GM18858 (cell line): ENCODE measurements around the gene SRGAP3.

Experiments used
- ATAC-seq: cut with Tn5 transposase; IDR thresholded peaks from one replicate; pipeline ENCODE4 v1.9.1; 2021; ENCODE audit not compliant: unreplicated experiment

The SRGAP3 gene

DNA sequence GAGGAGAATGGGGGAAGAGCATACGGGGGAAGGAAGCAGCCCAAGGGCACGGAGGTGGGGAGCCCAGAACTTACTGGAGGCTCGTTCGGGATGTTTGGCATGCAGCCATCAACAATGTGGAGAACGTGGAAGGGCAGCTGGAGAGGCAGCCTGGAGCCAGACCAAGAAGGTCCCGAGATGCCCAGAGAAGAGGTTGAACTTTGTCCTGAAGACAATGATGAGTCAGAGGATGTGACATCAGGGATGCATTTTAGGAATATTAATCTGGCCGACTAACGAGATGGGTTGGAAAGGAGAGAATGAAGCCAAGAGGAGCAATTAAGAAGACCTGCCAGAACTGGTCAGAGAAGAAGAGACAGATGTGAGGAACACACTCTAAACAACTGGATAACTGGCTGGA is 98.2 kb downstream of the SRGAP3 start:
- no peak for ATAC-seq

DNA sequence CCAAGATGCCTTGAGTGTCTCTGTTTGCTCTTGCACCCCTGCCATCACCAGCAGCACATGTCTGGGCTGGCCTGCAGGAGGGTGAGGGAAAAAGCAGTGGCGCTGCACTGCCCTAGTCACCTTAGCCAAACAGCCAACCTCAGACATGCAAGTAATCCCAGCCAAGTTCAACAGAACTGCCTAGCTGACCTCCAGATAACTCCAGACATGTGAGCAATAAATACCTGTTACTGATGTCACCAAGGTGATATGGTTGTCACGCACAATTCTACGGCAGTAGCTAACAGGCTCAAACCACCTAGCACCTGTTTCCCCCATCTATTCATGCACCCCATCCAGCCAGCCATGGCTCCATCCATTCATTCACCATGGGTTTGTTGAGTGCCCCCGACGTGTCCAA is 99.9 kb downstream of the SRGAP3 start:
- ATAC-seq, result no peak

- no peak for ATAC-seq
Observed at GRCh38 chr3:9147896-9148266, 101.6 kb downstream of the SRGAP3 start.

DNA sequence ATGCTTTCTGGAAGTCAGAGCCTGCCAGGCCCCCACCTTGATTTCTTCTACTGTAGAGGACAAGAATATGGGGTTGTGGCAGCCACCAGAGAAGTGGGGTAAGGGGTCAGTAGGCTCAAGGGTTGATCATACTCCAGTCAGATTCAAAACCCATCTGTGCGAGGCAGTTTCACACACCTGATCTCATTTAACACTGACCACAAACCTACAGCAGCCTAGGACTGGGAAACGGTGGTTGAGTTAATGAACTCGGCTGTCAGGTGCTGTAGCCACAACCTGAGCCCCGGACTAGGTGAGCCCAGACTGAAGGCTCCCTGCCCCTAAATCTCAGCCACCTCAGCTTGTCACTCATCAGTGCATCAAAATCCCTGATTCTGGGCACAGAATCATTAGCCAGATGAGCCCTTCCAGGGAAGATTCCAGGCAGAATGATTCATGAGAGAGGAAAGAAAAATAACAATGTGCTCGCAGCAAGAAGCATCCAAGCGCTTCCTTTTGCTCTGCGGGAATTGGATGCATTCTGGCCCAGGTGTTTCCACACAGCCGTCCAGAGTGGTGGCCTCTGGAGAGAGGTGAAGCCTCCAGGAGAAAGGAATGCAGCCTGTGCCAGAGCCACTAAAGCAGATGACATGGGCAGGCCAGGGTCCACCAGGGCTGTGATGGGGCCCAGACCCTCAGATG is 102.1 kb downstream of the SRGAP3 start:
- no peak for ATAC-seq

DNA sequence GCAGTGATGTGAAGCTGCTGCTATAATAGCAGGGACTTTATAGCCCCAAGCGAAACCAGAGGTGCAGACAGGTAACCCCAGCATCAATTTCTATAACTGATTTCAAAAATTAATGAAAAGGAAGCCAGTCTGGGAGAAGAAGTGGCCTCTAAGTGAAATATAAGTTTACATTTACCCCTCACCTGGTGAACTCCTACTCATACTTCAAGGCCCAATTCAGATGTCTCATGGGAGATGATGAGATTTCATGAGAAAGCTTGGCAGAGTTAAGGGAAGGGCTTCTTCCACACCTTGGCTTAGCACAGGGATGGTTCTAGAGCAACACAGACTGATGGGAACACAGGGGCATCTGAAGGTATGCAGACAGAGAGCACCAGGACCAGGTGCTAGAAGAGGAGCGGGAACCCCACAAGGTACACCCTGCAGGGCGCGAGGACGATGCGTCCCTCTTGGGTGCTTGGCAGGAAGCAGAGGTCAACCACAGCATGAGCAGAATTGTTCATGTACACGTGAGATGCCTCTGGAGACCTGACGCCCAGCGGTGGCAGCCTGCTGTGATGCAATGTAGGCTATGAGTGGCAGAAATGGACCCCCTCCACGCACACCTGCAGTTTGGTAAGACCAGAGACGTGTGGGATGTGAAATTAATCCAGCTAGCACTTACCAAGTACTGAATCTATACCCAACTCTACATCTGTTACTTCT is 102.9 kb downstream of the SRGAP3 start:
- ATAC-seq, result peak; percentile 56

- no peak for ATAC-seq
Observed at GRCh38 chr3:9143184-9143583, 106.3 kb downstream of the SRGAP3 start.

DNA sequence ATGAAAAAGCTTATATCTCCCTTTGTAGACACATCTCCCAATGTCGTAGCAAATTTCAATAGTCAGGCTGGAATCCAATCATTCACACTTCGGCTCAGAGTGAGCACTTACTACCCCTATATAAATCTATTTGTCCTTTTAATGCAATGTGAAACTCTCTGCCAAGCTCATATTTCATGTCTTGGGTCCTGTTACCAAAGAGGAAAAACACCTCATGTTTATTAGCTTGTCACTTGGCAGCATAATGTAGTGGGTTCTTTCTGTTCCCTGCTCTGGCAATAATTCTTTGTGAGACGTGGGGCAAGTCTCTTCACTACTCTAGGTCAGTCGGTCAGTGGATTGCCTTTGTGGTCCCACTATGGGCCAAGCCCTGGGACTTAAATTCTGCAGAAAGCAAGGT is 107.1 kb downstream of the SRGAP3 start:
- ATAC-seq, result no peak

DNA sequence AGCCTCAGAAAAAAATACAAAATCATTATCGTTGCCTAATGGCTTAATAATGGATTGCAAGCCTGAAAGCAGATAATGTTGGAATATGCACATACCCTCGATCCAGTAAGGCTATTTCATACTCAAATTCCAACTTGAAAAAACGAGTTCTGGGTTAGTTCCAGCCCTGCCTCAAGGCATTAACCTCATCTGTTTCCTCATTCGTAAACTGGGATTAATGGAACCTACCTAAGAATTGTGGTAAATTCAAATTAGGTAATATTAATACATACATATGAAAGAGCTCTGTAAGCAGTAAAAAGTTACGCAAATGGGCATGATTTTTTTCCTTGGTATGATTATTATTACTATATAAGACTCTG is 107.5 kb downstream of the SRGAP3 start:
- ATAC-seq, result no peak

DNA sequence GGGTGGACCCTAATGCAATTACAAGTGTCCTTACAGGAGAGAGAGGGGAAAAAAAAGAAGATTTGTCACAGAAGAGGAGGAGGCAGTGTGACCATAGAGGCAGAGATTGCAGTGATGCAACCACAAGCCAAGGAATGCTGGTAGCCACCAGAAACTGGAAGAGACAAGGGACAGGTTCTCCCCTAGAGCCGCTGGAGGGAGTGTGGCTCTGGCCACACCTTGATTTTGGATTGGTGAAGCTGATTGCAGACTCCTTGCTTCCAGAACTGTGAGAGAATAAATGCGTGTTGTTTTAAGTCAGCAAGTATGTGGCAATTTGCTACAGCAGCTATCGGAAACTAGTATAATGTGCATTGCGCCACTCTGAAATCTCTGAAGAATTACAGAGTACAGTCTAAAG is 110.1 kb downstream of the SRGAP3 start:
- no peak for ATAC-seq

GRCh38 chr3:9137676-9138075 is 111.8 kb downstream of the SRGAP3 start:
- no peak for ATAC-seq

DNA sequence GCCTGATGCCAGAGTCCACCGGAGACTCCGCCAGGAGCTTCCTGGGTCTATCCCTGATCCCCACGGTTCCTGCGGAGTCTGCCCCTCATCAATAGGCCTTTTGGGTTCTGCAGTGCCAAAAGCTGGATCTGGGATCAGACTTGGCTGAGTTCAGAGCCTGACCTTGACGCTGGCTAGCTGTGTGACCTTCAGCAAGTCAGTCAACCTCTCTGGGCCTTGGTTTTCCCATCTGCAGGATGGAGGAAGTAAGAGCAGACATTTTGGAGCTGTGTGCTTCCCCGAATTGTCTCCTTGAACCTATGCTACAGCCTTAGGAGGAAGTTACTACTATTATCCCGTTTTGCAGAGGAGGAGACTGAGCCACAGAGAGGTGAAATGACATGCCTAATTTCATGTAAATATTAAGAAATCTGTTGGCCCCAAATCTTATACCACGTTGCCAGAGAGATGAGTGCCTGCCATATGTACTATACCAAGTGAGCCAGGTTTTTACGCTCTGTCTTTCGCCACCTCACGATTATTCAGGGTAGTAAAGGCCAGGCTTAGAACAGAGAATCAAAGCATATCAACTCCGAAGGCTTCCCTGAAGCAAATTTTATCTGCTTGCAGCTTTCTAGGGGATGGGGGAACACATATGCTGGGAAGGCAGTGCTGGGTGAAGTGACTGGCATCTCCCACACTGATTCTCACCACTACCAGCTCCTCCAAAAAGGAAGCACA is 112.5 kb downstream of the SRGAP3 start:
- ATAC-seq, result no peak

- no peak for ATAC-seq
Observed at GRCh38 chr3:9135930-9136525, 113.4 kb downstream of the SRGAP3 start.

DNA sequence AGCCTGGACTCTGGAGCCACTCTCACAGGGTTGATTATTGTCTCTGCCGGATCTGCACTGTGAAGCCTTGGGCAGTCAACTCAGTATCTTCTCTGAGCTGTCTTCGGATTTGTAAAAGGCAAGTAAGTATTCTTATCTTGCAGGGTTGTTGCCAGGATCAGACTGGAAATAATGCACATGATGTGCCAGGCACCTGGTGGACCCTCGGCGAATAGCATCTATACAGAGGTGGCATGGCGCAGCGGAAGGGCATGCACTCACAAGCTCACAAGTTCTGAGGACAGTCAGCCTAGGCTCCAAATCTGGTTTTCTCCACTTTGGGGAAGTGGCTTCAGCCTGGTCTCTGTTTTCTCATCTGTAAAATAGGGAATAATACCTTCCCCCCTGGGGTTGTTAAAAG is 113.9 kb downstream of the SRGAP3 start:
- no peak for ATAC-seq

GRCh38 chr3:9133656-9134055 is 115.8 kb downstream of the SRGAP3 start:
- ATAC-seq, result no peak

GRCh38 chr3:9130345-9131305 is 118.8 kb downstream of the SRGAP3 start:
- no peak for ATAC-seq

GRCh38 chr3:9129365-9129764 is 120.1 kb downstream of the SRGAP3 start:
- no peak for ATAC-seq

GRCh38 chr3:9125278-9125951 is 124.0 kb downstream of the SRGAP3 start:
- no peak for ATAC-seq

DNA sequence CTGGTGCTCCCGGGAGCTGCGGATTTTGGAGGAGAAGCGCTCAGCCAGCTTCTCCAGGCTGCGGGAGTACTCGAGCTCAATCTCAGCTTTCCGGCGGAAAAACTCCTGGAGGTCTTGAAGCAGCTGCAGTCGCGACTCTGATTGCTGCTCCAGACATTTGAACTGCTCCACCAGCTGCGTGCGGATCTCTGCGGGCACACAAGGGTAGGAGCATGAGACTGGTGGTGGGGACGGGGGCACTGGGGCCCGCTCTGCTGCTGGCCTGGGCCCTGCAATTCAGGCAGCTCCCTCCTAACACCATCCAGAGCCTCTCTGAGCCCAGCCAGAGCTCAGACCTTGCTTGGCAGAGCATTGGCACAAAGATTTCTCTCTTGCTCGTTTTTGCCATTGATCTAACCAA is 124.7 kb downstream of the SRGAP3 start:
- ATAC-seq, result no peak

- no peak for ATAC-seq
Observed at GRCh38 chr3:9123840-9124239, 125.6 kb downstream of the SRGAP3 start.

GRCh38 chr3:9122732-9123364 is 126.6 kb downstream of the SRGAP3 start:
- no peak for ATAC-seq
